Muscle of back (tissue), 11 donors: ENCODE data around the gene ITPKB. TPM values are rescaled to one million over a fixed set of nuclear protein-coding genes. Genes with fewer than 3 reads are reported as not detected.
A peak's percentile ranks its signal among the peaks of the same experiment; 100 is the strongest.

Experiments used
- DNase-seq, 3 donors: peaks; one replicate each; pipeline versions ENCODE4 v3.0.0 to v3.0.0-alpha.2; 2013
- polyA plus RNA-seq, 10 donors: library from polyadenylated mRNA; unstranded; fragments of 120-200 nt; gene quantifications; one replicate each; pipeline ENCODE4 v1.2.1, GENCODE V29; 2013; ENCODE audit not compliant: insufficient read length in 10 of 10

Gene ITPKB
- polyA plus RNA-seq, 10 donors, result 21.1 to 30.5 (median 24.7) TPM

GRCh38 chr1:226666692-226667091 is 72.4 kb downstream of the ITPKB start:
- no peak for DNase-seq

- DNase-seq, result no peak
Measured at GRCh38 chr1:226666164-226666506, 72.9 kb downstream of the ITPKB start.

- DNase-seq, result no peak
Measured at GRCh38 chr1:226665505-226666163, 73.4 kb downstream of the ITPKB start.

GRCh38 chr1:226664413-226665101 is 74.5 kb downstream of the ITPKB start:
- peak; percentile 90 to 98 (median 95) for DNase-seq

- DNase-seq, result no peak
Measured at GRCh38 chr1:226663327-226663704, 75.8 kb downstream of the ITPKB start.

GRCh38 chr1:226662642-226663326 is 76.3 kb downstream of the ITPKB start:
- DNase-seq, result peak; percentile 80 to 93 (median 90)

GRCh38 chr1:226661965-226662364 is 77.1 kb downstream of the ITPKB start:
- no peak for DNase-seq

- no peak for DNase-seq
Measured at GRCh38 chr1:226661271-226661670, 77.8 kb downstream of the ITPKB start.

GRCh38 chr1:226660410-226661182 is 78.5 kb downstream of the ITPKB start:
- DNase-seq, result no peak

GRCh38 chr1:226659641-226660040 is 79.4 kb downstream of the ITPKB start:
- DNase-seq, result no peak

- no peak for DNase-seq
Measured at GRCh38 chr1:226659136-226659535, 79.9 kb downstream of the ITPKB start.

GRCh38 chr1:226658546-226659125 is 80.4 kb downstream of the ITPKB start:
- no peak for DNase-seq

- peak in 1 of 3 donors; percentile 76 for DNase-seq
Measured at GRCh38 chr1:226657895-226658545, 81.1 kb downstream of the ITPKB start.

GRCh38 chr1:226656601-226657277 is 82.3 kb downstream of the ITPKB start:
- DNase-seq, result peak in 1 of 3 donors; percentile 84

- DNase-seq, result no peak
Measured at GRCh38 chr1:226656201-226656600, 82.9 kb downstream of the ITPKB start.

GRCh38 chr1:226655251-226656163 is 83.6 kb downstream of the ITPKB start:
- DNase-seq, result no peak

GRCh38 chr1:226654668-226655055 is 84.4 kb downstream of the ITPKB start:
- DNase-seq, result no peak

GRCh38 chr1:226654046-226654667 is 84.9 kb downstream of the ITPKB start:
- no peak for DNase-seq

- no peak for DNase-seq
Measured at GRCh38 chr1:226653311-226653921, 85.7 kb downstream of the ITPKB start.
